Breast epithelium (tissue), 3 donors: ENCODE results near the gene TRIM32.

Experiments
- CTCF ChIP-seq, 3 donors: fragments of 450-650 bp; IDR thresholded peaks; one replicate each; pipeline ENCODE4 v1.5.1; 2016 to 2017; ENCODE audit warnings: antibody characterized with exemption in 3 of 3, mild to moderate bottlenecking in 3 of 3, moderate library complexity in 3 of 3
- POLR2A ChIP-seq: fragments of 450-650 bp; IDR thresholded peaks from one replicate; pipeline ENCODE4 v1.6.1; 2016; ENCODE audit warnings: antibody characterized with exemption, mild to moderate bottlenecking, moderate library complexity
- POLR2AphosphoS5 ChIP-seq, 3 donors: sonication (generic); formaldehyde crosslinking; IDR thresholded peaks; one replicate each; pipeline ENCODE4 v1.6.1; 2017; ENCODE audit warnings: antibody characterized with exemption in 3 of 3

DNA sequence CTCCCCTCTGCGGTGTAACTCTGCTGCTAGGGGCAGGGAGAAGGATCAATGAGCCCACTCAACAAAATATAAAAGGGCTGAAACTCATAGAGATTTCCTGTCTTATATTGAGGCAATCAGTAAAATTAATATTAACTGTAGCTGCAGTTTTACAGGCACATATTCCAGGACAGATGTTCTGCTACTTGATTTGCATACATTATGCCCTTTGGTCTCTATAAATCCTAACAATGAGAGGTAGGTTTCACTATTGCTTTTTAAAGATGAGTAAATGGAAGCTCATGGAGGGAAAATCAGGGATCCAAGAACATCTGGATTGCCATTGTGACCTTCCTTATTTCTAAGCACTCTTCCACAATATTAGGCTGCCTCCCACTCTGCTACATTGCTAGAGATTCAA lies 23.5 kb upstream of the TRIM32 start:
- TF ChIP-seq POLR2AphosphoS5 (IDR thresholded peaks at IDR 0.05) (no peak), CTCF (IDR thresholded peaks at IDR 0.05) (no peak), POLR2A (no peak)
